ENCODE results near the gene YTHDF1. TPM values are rescaled to one million over a fixed set of nuclear protein-coding genes. Genes with fewer than 3 reads are reported as not detected.

The YTHDF1 gene
- total RNA-seq, 2 donors from 2014 or later: 38.2 to 47.6 TPM

DNA sequence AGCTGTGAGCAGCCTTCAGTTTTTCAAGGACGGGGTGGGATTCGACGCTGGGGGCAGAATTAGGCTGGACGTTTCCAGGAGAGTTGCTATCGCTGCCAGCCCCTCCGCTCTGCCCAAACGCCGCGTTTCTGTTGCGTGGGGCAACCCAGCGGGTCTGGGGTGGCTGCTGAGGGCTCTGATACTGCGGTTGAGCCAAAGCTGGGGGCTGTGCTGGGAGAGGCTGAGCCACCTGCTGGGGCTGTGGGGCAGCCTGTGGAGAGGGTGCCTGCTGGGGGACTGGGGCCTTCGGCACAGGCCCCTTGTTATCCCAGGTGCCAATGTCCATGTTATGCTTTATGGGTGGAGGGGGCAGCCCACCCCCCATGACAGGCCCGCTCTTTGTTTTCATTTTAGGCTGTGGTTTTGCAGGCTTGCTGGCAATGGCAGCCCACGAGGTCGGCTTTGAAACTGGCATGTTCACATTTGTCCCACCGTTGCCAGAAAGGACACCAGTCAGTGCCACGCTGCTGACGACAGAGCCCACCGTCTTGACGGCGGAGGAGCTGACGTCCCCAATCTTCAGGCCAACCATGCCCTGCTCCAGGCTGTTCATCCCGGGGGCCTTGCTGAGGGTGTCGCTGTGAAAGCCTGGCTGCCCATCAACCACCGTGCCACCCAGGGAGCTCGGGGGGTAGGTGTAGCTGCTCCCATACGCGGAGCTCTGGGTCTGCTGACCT lies 13.0 kb downstream of the YTHDF1 start:
- H3K9me3 Mint-ChIP-seq: no peaks in the 10 kb centered on the region
- no peak overlapping the region for H3K4me3 Mint-ChIP-seq
- no peak overlapping the region for H3K27ac Mint-ChIP-seq
- H3K36me3 Mint-ChIP-seq: peaks cover 11% of the 10 kb centered on the region
- ATAC-seq (peak in 1 of 2 donors; percentile 33), DNase-seq (ENCODE audit: low spot score) (no peak)
- H3K27me3 Mint-ChIP-seq: no peaks in the 10 kb centered on the region
- peaks cover 15 to 19% of the 10 kb centered on the region in 2 donors for H3K4me1 Mint-ChIP-seq (ENCODE audit: low read depth in 2 of 2)

DNA sequence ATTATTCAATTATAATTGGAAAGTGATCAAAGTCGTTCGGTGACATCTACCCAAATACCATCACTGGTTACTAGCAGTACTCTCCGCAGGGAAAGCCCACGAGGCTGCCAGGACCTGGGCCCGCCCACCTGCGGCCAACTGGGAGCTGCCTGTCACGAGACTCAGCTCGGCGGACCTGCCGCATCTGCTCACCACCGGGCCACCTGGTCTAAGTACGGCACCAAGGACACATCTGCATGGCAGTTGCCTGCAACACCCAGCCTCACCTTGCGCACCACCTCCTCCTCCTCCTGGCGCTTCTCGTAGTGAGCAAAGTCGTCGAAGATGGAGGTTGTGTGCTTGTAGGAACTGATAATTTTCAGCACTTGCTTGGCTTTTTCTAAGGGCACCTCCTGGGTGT lies 13.9 kb downstream of the YTHDF1 start:
- Mint-ChIP-seq H3K27me3 (no peaks in the 10 kb centered on the region), H3K4me1 (ENCODE audit: low read depth in 2 of 2) (peaks cover 15 to 21% of the 10 kb centered on the region in 2 donors), H3K9me3 (no peaks in the 10 kb centered on the region), H3K4me3 (no peak overlapping the region), H3K27ac (no peak overlapping the region), H3K36me3 (peaks cover 6% of the 10 kb centered on the region)
- no peak for DNase-seq (ENCODE audit: low spot score)
- ATAC-seq: no peak

DNA sequence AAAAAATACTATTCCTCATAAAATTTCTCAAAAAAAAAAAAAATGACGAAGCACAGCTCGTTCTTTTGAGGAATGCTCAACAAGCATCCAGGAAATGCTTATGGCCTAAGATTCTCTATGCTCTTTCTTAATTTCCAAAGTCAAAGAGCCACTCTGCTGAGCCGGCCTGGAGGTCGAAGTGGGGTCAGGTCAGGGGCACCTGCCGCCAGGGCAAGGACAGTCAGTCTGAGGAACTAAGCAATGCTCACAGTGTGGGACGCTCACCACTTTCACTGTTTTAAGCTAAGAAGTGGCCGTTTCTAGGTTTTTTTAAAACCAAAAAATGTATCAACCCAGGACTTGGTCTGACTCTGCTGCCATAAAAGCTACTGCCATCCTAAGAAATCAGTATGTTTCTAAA lies 17.3 kb downstream of the YTHDF1 start:
- Mint-ChIP-seq H3K4me3 (no peak overlapping the region), H3K36me3 (no peaks in the 10 kb centered on the region), H3K27ac (no peak overlapping the region), H3K27me3 (no peaks in the 10 kb centered on the region), H3K9me3 (no peaks in the 10 kb centered on the region), H3K4me1 (ENCODE audit: low read depth in 2 of 2) (peaks cover 10 to 16% of the 10 kb centered on the region in 2 donors)
- ATAC-seq (no peak), DNase-seq (ENCODE audit: low spot score) (no peak)

GRCh38 chr20:63196768-63197470 lies 19.0 kb downstream of the YTHDF1 start:
- DNase-seq (ENCODE audit: low spot score) (no peak), ATAC-seq (no peak)
- Mint-ChIP-seq H3K4me3 (no peak overlapping the region), H3K27me3 (no peaks in the 10 kb centered on the region), H3K36me3 (no peaks in the 10 kb centered on the region), H3K27ac (peak overlapping the region in 1 of 2 donors; percentile 17), H3K9me3 (no peaks in the 10 kb centered on the region), H3K4me1 (ENCODE audit: low read depth in 2 of 2) (peaks cover 10 to 16% of the 10 kb centered on the region in 2 donors)

DNA sequence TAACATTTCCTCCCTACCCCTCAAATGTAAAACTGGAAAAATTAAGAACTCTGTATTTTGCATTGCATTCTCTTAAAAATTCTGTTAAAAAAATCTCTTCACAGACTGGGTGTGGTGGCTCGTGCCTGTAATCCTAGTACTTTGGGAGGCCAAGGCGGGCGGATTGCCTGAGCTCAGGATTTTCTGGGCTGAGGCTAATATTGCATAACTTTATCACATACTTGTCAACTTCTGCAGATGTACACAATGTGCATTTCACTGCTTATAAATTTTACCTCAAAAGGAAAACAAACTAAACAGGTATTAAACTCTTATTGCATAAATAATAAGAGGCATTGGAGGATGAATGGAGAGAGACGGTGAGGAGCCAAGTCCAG lies 21.1 kb downstream of the YTHDF1 start:
- no peak for DNase-seq (ENCODE audit: low spot score)
- H3K4me1 Mint-ChIP-seq (ENCODE audit: low read depth in 2 of 2): peaks cover 5 to 12% of the 10 kb centered on the region in 2 donors
- H3K4me3 Mint-ChIP-seq: no peak overlapping the region
- no peak overlapping the region for H3K27ac Mint-ChIP-seq
- ATAC-seq: no peak
- no peaks in the 10 kb centered on the region for H3K9me3 Mint-ChIP-seq
- no peaks in the 10 kb centered on the region for H3K36me3 Mint-ChIP-seq
- H3K27me3 Mint-ChIP-seq: no peaks in the 10 kb centered on the region

GRCh38 chr20:63194007-63194796 lies 21.7 kb downstream of the YTHDF1 start:
- H3K9me3 Mint-ChIP-seq: no peaks in the 10 kb centered on the region
- no peak overlapping the region for H3K27ac Mint-ChIP-seq
- H3K27me3 Mint-ChIP-seq: no peaks in the 10 kb centered on the region
- no peaks in the 10 kb centered on the region for H3K36me3 Mint-ChIP-seq
- ATAC-seq (no peak), DNase-seq (ENCODE audit: low spot score) (no peak)
- peaks cover 5 to 9% of the 10 kb centered on the region in 2 donors for H3K4me1 Mint-ChIP-seq (ENCODE audit: low read depth in 2 of 2)
- H3K4me3 Mint-ChIP-seq: no peak overlapping the region

DNA sequence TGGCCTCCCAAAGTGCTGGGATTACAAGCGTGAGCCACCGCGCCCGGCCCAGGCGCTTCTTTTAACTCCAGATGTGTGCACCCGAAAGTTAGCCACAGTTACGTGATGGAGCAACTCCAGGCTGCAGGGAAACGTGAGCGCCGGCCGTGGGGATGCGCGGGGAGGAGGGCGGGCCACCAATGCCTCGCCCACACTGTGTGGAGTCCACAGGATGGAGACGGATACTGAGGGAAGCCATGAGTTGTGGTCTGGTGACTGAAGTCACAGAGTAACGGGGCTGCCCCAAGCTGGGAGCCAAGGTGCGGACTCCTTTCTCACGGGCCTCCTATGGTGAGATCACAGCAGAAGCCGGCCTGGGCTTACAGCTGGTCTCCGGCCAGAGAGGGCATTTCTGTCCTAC lies 23.2 kb downstream of the YTHDF1 start:
- H3K27ac Mint-ChIP-seq: no peak overlapping the region
- peaks cover 5 to 9% of the 10 kb centered on the region in 2 donors for H3K4me1 Mint-ChIP-seq (ENCODE audit: low read depth in 2 of 2)
- H3K9me3 Mint-ChIP-seq: no peaks in the 10 kb centered on the region
- DNase-seq (ENCODE audit: low spot score) (no peak), ATAC-seq (no peak)
- H3K4me3 Mint-ChIP-seq: no peak overlapping the region
- H3K27me3 Mint-ChIP-seq: no peaks in the 10 kb centered on the region
- H3K36me3 Mint-ChIP-seq: no peaks in the 10 kb centered on the region

DNA sequence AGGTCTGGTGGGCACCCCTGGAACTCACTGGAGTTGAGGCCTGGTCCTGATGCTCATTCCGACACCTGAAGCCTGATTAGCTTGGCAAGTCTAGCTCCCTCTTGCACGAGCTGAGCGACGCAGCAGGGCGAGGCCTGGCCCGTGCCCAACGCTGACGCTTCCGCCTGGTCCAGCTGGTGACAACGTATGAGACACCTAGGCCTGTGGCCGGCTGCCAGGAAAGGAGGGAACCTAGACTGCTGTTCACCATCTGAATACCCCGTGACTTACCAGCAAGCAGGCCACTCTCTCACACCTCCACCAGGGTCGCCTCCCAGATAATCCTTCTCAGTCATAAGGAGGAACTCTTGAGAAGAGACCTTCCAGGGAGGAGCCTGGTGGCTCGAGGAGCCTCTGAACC lies 24.5 kb downstream of the YTHDF1 start:
- H3K9me3 Mint-ChIP-seq: no peaks in the 10 kb centered on the region
- H3K36me3 Mint-ChIP-seq: no peaks in the 10 kb centered on the region
- no peak overlapping the region for H3K27ac Mint-ChIP-seq
- H3K27me3 Mint-ChIP-seq: no peaks in the 10 kb centered on the region
- H3K4me1 Mint-ChIP-seq (ENCODE audit: low read depth in 2 of 2): peaks cover 0 to 2% of the 10 kb centered on the region in 2 donors
- no peak overlapping the region for H3K4me3 Mint-ChIP-seq
- ATAC-seq (no peak), DNase-seq (ENCODE audit: low spot score) (no peak)

GRCh38 chr20:63190828-63191227 lies 25.1 kb downstream of the YTHDF1 start:
- H3K9me3 Mint-ChIP-seq: no peaks in the 10 kb centered on the region
- H3K27ac Mint-ChIP-seq: no peak overlapping the region
- no peak overlapping the region for H3K4me3 Mint-ChIP-seq
- no peaks in the 10 kb centered on the region for H3K27me3 Mint-ChIP-seq
- H3K4me1 Mint-ChIP-seq (ENCODE audit: low read depth in 2 of 2): no peaks in the 10 kb centered on the region
- no peaks in the 10 kb centered on the region for H3K36me3 Mint-ChIP-seq
- no peak for ATAC-seq
- DNase-seq (ENCODE audit: low spot score): no peak

DNA sequence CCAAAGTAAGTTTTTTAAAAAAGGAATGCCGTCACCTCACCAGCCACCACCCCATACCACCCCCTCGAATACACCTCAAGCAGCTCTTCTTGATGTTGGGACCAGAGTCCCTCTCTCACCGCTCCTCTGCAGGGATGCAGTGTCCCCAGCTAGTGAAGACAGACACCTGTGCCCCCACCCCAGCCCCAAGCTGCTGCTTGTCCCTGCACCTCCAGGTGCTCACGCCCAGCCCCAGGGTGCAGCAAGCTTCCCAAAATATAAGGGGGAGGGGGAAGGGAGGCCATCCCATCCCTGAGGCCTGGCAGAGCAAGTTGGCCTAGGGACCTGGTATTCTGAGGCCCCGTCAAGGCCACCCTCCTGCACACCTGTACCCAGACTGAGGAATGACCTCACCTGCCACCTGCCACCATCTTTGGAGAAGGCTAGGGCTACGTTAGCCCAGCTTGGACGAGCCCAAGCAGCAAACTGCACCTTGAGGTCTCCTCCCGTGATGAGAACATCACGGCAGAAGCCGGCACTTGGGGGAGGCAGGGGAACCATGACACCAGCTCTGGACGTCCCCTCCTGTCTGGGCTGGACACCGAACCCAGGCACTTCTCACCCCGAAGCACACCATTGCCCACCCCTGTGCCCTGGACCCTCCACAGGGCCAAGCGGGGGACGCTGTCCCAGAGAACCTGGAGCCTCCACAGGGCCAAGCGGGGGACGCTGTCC lies 25.9 kb downstream of the YTHDF1 start:
- ATAC-seq: no peak
- Mint-ChIP-seq H3K27ac (no peak overlapping the region), H3K36me3 (no peaks in the 10 kb centered on the region), H3K4me1 (ENCODE audit: low read depth in 2 of 2) (no peaks in the 10 kb centered on the region), H3K27me3 (no peaks in the 10 kb centered on the region), H3K9me3 (no peaks in the 10 kb centered on the region), H3K4me3 (no peak overlapping the region)
- DNase-seq (ENCODE audit: low spot score): no peak

DNA sequence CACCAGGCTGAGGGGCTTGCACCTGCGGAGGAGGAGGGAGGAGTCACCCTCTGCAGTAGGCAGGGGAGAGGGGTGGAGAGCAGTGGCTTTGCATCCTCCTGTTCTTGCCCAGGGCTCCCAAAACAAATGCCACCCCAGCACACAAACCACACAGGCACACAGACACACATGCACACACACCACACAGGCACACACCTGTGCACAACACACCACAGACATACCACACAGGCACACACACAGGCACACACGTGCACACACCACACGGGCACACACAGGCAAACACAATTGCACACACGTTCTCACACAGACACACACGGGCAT lies 26.6 kb downstream of the YTHDF1 start:
- no peaks in the 10 kb centered on the region for H3K9me3 Mint-ChIP-seq
- no peaks in the 10 kb centered on the region for H3K27me3 Mint-ChIP-seq
- no peaks in the 10 kb centered on the region for H3K4me1 Mint-ChIP-seq (ENCODE audit: low read depth in 2 of 2)
- DNase-seq (ENCODE audit: low spot score) (no peak), ATAC-seq (no peak)
- no peak overlapping the region for H3K4me3 Mint-ChIP-seq
- no peak overlapping the region for H3K27ac Mint-ChIP-seq
- no peaks in the 10 kb centered on the region for H3K36me3 Mint-ChIP-seq

DNA sequence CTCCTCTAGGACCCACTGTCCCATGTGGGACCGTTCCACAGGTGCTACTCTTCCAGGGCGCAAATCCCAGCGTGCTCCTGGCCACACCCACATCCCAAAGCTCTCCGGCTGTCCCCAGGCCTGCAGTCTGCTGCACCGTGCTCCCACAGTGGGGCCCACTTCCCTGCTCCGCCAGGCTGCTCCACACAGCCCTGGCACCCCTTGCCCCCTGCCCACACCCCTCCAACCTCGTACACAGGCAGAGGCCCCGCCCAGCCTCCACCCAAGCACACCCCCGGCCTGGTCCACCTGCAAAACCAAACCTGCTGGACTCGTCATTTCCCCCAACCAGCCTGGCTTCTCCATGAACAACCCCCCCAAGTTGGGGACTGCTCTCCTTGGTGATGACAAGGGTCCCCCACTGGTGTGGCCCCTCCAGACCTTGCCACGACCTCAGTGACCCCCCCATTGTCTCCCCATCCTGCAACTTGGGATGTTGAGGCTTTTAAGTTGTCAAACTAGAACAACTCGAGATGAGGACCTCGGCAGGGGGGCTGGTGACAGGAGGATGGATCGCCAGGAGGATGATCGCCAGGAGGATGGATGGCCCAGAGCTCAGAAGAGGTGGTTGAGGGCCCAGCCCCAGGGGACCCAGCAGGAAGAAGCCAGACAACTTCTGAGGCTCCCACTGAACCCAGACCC lies 27.1 kb downstream of the YTHDF1 start:
- no peaks in the 10 kb centered on the region for H3K36me3 Mint-ChIP-seq
- H3K9me3 Mint-ChIP-seq: no peaks in the 10 kb centered on the region
- no peaks in the 10 kb centered on the region for H3K4me1 Mint-ChIP-seq (ENCODE audit: low read depth in 2 of 2)
- no peaks in the 10 kb centered on the region for H3K27me3 Mint-ChIP-seq
- H3K4me3 Mint-ChIP-seq: no peak overlapping the region
- DNase-seq (ENCODE audit: low spot score) (no peak), ATAC-seq (no peak)
- no peak overlapping the region for H3K27ac Mint-ChIP-seq

GRCh38 chr20:63188159-63188442 lies 27.8 kb downstream of the YTHDF1 start:
- DNase-seq (ENCODE audit: low spot score) (no peak), ATAC-seq (no peak)
- H3K27ac Mint-ChIP-seq: no peak overlapping the region
- H3K4me3 Mint-ChIP-seq: no peak overlapping the region
- H3K36me3 Mint-ChIP-seq: no peaks in the 10 kb centered on the region
- no peaks in the 10 kb centered on the region for H3K9me3 Mint-ChIP-seq
- H3K4me1 Mint-ChIP-seq (ENCODE audit: low read depth in 2 of 2): no peaks in the 10 kb centered on the region
- H3K27me3 Mint-ChIP-seq: no peaks in the 10 kb centered on the region

Measured in natural killer cell treated with Interleukin-12 subunit alpha and Interleukin-12 subunit beta and Interleukin-15 and Interleukin-18, amount 100 ng/mL, for 72 hours (primary cell).